H9 (cell line): ENCODE data around the gene PLEKHM3. TPM values are rescaled to one million over a fixed set of nuclear protein-coding genes. Genes with fewer than 3 reads are reported as not detected.

Experiments used
- DNase-seq: peaks from one replicate; pipeline ENCODE4 v3.0.0-alpha.2; 2017
- H2AFZ ChIP-seq: one replicate; pipeline ENCODE4 v1.6.1; 2013; ENCODE audit warnings: mild to moderate bottlenecking, low read length, control low read depth, moderate library complexity
- H2AK5ac ChIP-seq: 2 replicates; pipeline ENCODE4 v1.6.1; 2013; ENCODE audit warnings: low read length, control low read depth, mixed read lengths; ENCODE audit not compliant: insufficient read length
- H2BK120ac ChIP-seq: one replicate; pipeline ENCODE4 v1.6.1; 2013; ENCODE audit warnings: low read depth, mild to moderate bottlenecking, low read length, control low read depth, inconsistent platforms; ENCODE audit not compliant: poor library complexity, severe bottlenecking
- H2BK12ac ChIP-seq: 2 replicates; pipeline ENCODE4 v1.6.1; 2013; ENCODE audit warnings: low read length, control low read depth, mixed read lengths, low read depth; ENCODE audit not compliant: insufficient read length
- H2BK15ac ChIP-seq: 2 replicates; pipeline ENCODE4 v1.6.1; 2013; ENCODE audit warnings: low read depth, low read length, control low read depth
- H2BK20ac ChIP-seq: one replicate; pipeline ENCODE4 v1.6.1; 2013; ENCODE audit warnings: low read depth, mild to moderate bottlenecking, low read length, control low read depth, inconsistent platforms; ENCODE audit not compliant: poor library complexity, severe bottlenecking
- H2BK5ac ChIP-seq: 2 replicates; pipeline ENCODE4 v1.6.1; 2013; ENCODE audit warnings: low read length, control low read depth, mixed read lengths; ENCODE audit not compliant: insufficient read length
- H3K14ac ChIP-seq: 2 replicates; pipeline ENCODE4 v1.6.1; 2013; ENCODE audit warnings: low read length, control low read depth; ENCODE audit not compliant: insufficient read depth
- H3K18ac ChIP-seq: 2 replicates; pipeline ENCODE4 v1.6.1; 2013; ENCODE audit warnings: low read depth, mild to moderate bottlenecking, mixed read lengths, low read length, control low read depth; ENCODE audit not compliant: insufficient read length
- H3K23ac ChIP-seq: 2 replicates; pipeline ENCODE4 v1.6.1; 2013; ENCODE audit warnings: low read length, control low read depth, mixed read lengths, low read depth; ENCODE audit not compliant: insufficient read length
- H3K23me2 ChIP-seq: 2 replicates; pipeline ENCODE4 v1.6.1; 2013; ENCODE audit warnings: low read depth, mild to moderate bottlenecking, mixed read lengths, low read length, control low read depth; ENCODE audit not compliant: insufficient read length, poor library complexity, severe bottlenecking
- H3K27ac ChIP-seq: 2 replicates; pipeline ENCODE4 v1.5.1; 2013; ENCODE audit warnings: low read length, control low read depth, mixed read lengths, low read depth; ENCODE audit not compliant: insufficient read length
- H3K27me3 ChIP-seq: 2 replicates; pipeline ENCODE4 v1.6.1; 2013; ENCODE audit warnings: low read length, control low read depth, inconsistent platforms; ENCODE audit not compliant: insufficient read depth
- H3K4ac ChIP-seq: 2 replicates; pipeline ENCODE4 v1.6.1; 2013; ENCODE audit warnings: low read depth, mild to moderate bottlenecking, control low read depth, inconsistent platforms, low read length, moderate library complexity
- H3K4me1 ChIP-seq: 2 replicates; pipeline ENCODE4 v1.6.1; 2013; ENCODE audit warnings: low read length, control low read depth, inconsistent platforms; ENCODE audit not compliant: insufficient read depth
- H3K4me2 ChIP-seq: 2 replicates; pipeline ENCODE4 v1.6.1; 2013; ENCODE audit warnings: low read length, control low read depth, mixed read lengths; ENCODE audit not compliant: insufficient read length, insufficient read depth
- H3K56ac ChIP-seq: 2 replicates; pipeline ENCODE4 v1.6.1; 2013; ENCODE audit warnings: low read depth, mild to moderate bottlenecking, mixed read lengths, low read length, control low read depth; ENCODE audit not compliant: insufficient read length
- H3K79me1 ChIP-seq: 2 replicates; pipeline ENCODE4 v1.6.1; 2013; ENCODE audit warnings: low read depth, mild to moderate bottlenecking, moderate library complexity, low read length, control low read depth, inconsistent platforms; ENCODE audit not compliant: insufficient read depth, poor library complexity, severe bottlenecking
- H3K79me2 ChIP-seq: 2 replicates; pipeline ENCODE4 v1.6.1; 2013; ENCODE audit warnings: low read length, control low read depth, inconsistent platforms; ENCODE audit not compliant: insufficient read depth
- H3K9ac ChIP-seq: 2 replicates; pipeline ENCODE4 v1.6.1; 2013; ENCODE audit warnings: low read length, control low read depth, mixed read lengths; ENCODE audit not compliant: insufficient read length; ENCODE audit errors: extremely low read depth
- H3K9me3 ChIP-seq: one replicate; pipeline ENCODE4 v1.6.1; 2013; ENCODE audit warnings: low read depth, low read length, inconsistent platforms; ENCODE audit not compliant: control insufficient read depth
- H3T11ph ChIP-seq: one replicate; pipeline ENCODE4 v1.6.1; 2013; ENCODE audit warnings: mild to moderate bottlenecking, low read length, control low read depth, inconsistent platforms
- H4K20me1 ChIP-seq: one replicate; pipeline ENCODE4 v1.6.1; 2013; ENCODE audit not compliant: control insufficient read depth, insufficient read length, insufficient read depth
- H4K5ac ChIP-seq: 2 replicates; pipeline ENCODE4 v1.6.1; 2013; ENCODE audit warnings: low read depth, mild to moderate bottlenecking, mixed read lengths, low read length, control low read depth; ENCODE audit not compliant: insufficient read length
- H4K8ac ChIP-seq: replicated peaks from 2 replicates; pipeline ENCODE4 v1.6.1; 2013; ENCODE audit warnings: low read length, control low read depth, mixed read lengths, low read depth; ENCODE audit not compliant: insufficient read length
- H4K91ac ChIP-seq: 2 replicates; pipeline ENCODE4 v1.6.1; 2013; ENCODE audit warnings: low read depth, mild to moderate bottlenecking, moderate library complexity, mixed read lengths, low read length, control low read depth; ENCODE audit not compliant: insufficient read length
- H3K27ac Mint-ChIP-seq, 3 experiments: 2 replicates in 2 of 3; 3 replicates in 1 of 3; pipeline ENCODE4 v1.8.0; 2020 to 2021; ENCODE audit warnings: mixed read lengths in 3 of 3, mild to moderate bottlenecking in 1 of 3, moderate library complexity in 1 of 3
- H3K27me3 Mint-ChIP-seq: 2 replicates; pipeline ENCODE4 v1.8.0; 2021; ENCODE audit warnings: low read depth, mild to moderate bottlenecking, moderate library complexity, mixed read lengths
- H3K36me3 Mint-ChIP-seq, 3 experiments: 2 replicates in 2 of 3; 3 replicates in 1 of 3; pipeline ENCODE4 v1.8.0; 2020 to 2021; ENCODE audit warnings: low read depth in 3 of 3, mixed read lengths in 3 of 3; ENCODE audit not compliant: insufficient read depth in 1 of 3
- H3K4me1 Mint-ChIP-seq, 2 experiments: 2 replicates each; pipeline ENCODE4 v1.8.0; 2020; ENCODE audit warnings: mixed read lengths in 2 of 2
- H3K4me3 Mint-ChIP-seq, 2 experiments: 2 replicates in 1 of 2; 3 replicates in 1 of 2; pipeline ENCODE4 v1.8.0; 2020 to 2021; ENCODE audit warnings: mild to moderate bottlenecking in 2 of 2, mixed read lengths in 2 of 2, moderate library complexity in 1 of 2
- H3K9me3 Mint-ChIP-seq, 2 experiments: 2 replicates in 1 of 2; 3 replicates in 1 of 2; pipeline ENCODE4 v1.8.0; 2020; ENCODE audit warnings: mild to moderate bottlenecking in 2 of 2, mixed read lengths in 2 of 2, moderate library complexity in 1 of 2
- CTCF ChIP-seq: fragments of 200-600 bp; sonication (generic); conservative IDR thresholded peaks from 3 replicates; pipeline ENCODE4 v1.8.0; 2021; ENCODE audit warnings: antibody characterized with exemption, mild to moderate bottlenecking
- total RNA-seq: library from RNA; stranded (reverse); gene quantifications from 2 replicates; pipeline ENCODE4 v1.2.1, GENCODE V29; 2021

The PLEKHM3 gene
- total RNA-seq, 1 experiment from 2014 or later, result 7.5 TPM

- H3K79me2 ChIP-seq, result no peaks in the 10 kb centered on the region
- H4K91ac ChIP-seq, result no peak overlapping the region
- H2BK5ac ChIP-seq, result no peak overlapping the region
- no peaks in the 10 kb centered on the region for H3K79me1 ChIP-seq
- TF ChIP-seq CTCF, result no peak
- no peak overlapping the region for H3K23ac ChIP-seq
- Mint-ChIP-seq H3K27me3 (no peaks in the 10 kb centered on the region), H3K27ac (peak overlapping the region in 1 of 3 experiments; percentile 25; a peak in 1 of 7 replicates), H3K4me1 (peaks cover 20 to 22% of the 10 kb centered on the region in 2 experiments), H3K36me3 (peaks cover 1 to 6% (median 4%) of the 10 kb centered on the region in 3 experiments; a peak in 4 of 7 replicates), H3K9me3 (no peaks in the 10 kb centered on the region), H3K4me3 (no peak overlapping the region)
- no peaks in the 10 kb centered on the region for H3K23me2 ChIP-seq
- no peak overlapping the region for H2AFZ ChIP-seq
- no peak overlapping the region for H2AK5ac ChIP-seq
- no peak overlapping the region for H2BK12ac ChIP-seq
- H3K9ac ChIP-seq, result no peak overlapping the region
- H4K20me1 ChIP-seq, result no peaks in the 10 kb centered on the region
- H4K5ac ChIP-seq, result no peak overlapping the region
- H4K8ac ChIP-seq, result no peak overlapping the region
- H3K27ac ChIP-seq, result no peak overlapping the region
- no peak overlapping the region for H3K14ac ChIP-seq
- H2BK15ac ChIP-seq, result no peak overlapping the region
- no peak overlapping the region for H3K4me2 ChIP-seq
- no peaks in the 10 kb centered on the region for H3K27me3 ChIP-seq
- H3K9me3 ChIP-seq, result no peaks in the 10 kb centered on the region
- no peak overlapping the region for H3K56ac ChIP-seq
- H3K4me1 ChIP-seq, result no peaks in the 10 kb centered on the region; the same call in 1 of the 2 replicates
- H3T11ph ChIP-seq, result no peak overlapping the region
- DNase-seq, result no peak
- no peak overlapping the region for H3K18ac ChIP-seq
- no peak overlapping the region for H3K4ac ChIP-seq
- no peak overlapping the region for H2BK20ac ChIP-seq
- no peak overlapping the region for H2BK120ac ChIP-seq
These were observed 103.7 kb downstream of the PLEKHM3 start for GRCh38 chr2:207921606-207922005.
